CD4-positive, alpha-beta T cell treated with Interleukin-4 for 1 hour (primary cell): ENCODE measurements around the gene IL1R2.

Experiments
- DNase-seq, 2 donors: peaks; one replicate each; pipeline ENCODE4 v3.0.0-alpha.2; 2020 to 2022

The IL1R2 gene, protein sequence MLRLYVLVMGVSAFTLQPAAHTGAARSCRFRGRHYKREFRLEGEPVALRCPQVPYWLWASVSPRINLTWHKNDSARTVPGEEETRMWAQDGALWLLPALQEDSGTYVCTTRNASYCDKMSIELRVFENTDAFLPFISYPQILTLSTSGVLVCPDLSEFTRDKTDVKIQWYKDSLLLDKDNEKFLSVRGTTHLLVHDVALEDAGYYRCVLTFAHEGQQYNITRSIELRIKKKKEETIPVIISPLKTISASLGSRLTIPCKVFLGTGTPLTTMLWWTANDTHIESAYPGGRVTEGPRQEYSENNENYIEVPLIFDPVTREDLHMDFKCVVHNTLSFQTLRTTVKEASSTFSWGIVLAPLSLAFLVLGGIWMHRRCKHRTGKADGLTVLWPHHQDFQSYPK

DNA sequence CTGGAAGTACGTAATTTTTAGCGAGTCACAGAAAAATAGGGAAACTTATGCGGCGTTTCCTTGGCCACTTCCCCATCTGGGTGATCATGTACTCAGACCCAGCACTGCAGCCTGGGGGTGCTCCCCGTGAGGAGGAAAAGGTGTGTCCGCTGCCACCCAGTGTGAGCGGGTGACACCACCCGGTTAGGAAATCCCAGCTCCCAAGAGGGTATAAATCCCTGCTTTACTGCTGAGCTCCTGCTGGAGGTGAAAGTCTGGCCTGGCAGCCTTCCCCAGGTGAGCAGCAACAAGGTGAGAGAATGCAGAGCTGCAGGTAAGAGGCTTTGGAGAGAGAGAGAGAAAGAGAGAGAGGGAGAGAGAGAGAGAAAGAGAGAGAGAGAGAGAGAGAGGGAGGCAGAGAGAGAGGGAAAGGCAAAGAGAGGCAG, at the start of gene IL1R2:
TSS of gene IL1R2 (plus strand) at position 240 of the 425 bp plus-strand sequence. CDS start 16,616 bp downstream, outside the sequence.
- peak in 1 of 2 donors; percentile 69 for DNase-seq

DNA sequence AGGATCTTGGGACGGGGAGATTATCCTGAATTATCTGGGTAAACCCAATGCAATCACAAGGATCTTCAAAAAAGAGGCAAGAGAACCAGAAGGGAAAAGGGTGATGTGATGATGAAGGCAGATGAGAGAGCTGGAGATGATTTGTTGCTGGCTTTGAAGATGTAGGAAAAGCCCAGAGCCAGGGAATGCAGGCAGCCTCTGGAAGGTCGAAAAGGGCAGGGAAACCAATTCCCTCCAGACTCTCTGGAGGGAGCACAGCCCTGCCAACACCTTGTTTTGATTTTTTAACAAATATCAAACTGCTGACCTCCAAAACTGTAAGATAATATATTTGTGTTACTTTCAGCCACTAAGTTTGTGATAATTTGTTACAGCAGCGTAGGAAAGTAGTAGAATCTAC, 48.9 kb upstream of the IL1R2 start:
- DNase-seq = no peak

DNA sequence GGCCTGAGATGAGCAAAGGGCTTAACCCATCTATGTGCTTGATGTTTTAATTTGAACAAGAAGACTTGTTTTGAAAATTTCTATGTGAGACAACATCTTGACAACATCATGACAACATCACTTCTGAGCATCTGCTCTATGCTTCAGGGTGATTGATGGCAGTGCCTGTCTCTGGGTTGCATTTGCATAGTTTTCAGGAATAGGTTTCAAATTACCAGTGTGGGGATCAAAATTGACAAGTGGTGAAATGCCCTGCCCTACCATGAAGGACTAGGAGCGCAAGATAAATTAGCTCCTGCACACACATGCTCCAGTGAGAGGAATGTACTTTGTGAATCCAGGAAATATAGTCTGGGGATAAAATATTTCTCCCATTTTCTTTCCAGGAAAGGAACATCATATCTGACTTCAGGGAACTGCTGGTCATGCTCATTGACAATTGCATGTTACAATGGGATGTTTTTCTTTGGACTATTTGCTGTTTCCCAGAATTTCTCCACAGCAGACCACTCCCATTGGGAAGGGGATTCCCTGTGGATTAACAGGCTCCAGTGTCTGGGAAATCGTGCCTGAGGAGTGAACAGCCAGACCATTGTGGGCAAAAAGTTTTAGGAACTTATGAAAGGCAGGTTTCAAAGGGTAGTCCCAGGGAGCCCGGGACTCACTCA, 45.3 kb upstream of the IL1R2 start:
- no peak for DNase-seq

DNA sequence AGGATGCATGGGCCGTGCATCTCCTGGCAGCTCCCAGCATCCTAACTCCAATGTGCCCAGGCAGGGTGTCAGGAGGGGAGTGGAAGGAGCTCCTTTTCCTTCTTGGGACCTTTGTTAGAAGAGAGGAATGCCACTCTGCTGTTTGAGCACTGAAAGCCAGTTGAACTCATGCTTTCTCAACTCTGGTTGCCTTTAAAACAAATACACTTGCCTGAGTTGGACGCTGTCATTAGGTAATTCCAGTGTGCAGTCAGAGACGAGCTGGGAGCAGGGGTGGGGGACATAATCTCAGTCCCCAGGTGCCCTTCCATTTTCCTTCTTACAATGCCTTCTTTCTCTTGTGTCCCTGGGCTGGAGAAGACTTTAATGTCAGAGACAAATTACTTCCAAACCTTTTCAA, 44.4 kb upstream of the IL1R2 start:
- DNase-seq = no peak

DNA sequence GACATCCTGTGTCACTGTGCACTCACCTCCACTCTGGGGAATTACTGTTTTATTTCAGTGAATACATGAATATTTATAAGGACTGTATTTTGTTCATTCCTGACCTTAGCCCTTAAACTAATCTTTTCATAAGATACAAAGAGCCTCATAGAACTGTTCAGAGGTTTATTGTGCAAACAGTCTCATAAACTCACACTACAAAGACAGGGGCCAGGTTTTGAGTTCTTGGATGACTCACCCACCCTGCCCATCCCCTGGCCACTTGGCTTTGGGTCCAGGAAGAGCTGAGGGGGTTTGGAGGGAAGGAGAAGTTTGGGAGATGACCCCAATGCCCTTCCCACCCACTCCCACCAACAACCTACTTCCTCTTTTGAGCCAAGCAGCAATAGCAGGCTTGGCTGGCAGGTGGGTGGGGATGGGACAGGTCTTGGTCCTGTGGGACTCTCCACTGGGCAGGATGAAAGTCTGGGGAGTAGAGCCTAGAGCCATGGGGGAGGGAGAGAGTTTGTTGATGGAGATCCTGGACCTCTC, 43.1 kb upstream of the IL1R2 start:
- DNase-seq = no peak

DNA sequence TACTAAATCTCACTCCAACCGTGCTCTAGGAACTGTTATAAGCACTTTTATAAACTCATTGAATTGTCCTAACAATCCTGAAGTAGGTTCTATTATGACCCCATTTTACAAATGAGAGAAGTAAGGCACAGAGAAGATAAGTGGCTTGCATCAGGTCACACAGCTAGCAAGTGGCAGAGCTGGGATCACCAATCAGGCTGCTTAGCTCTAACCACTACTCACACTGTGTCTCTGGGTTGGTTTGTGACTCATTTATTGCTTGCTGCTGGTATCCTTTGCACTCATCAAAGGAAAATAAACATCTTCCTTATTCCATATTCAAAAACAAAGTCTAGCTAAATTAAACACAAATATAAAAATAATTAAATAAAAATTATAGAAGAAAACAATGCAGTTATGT, 42.5 kb upstream of the IL1R2 start:
- DNase-seq = no peak

DNA sequence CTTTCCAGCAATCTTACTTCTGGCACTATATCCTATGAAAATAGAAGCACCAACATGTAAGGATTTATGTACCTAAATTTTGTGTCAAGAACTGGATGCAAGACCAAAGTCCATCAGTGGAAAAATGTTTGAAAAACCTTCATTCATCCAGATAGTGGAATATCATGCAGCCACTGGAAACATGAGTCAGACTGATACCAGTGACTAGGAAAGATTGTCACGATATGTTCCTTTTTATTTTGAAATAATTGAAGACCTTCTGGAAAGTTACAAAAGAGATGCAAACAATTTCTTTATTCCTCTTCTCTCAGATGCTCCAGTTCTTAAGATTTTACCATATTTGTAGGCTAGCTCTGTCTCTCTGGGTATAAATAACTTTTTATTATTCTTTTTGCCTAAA, 40.5 kb upstream of the IL1R2 start:
- no peak for DNase-seq

DNA sequence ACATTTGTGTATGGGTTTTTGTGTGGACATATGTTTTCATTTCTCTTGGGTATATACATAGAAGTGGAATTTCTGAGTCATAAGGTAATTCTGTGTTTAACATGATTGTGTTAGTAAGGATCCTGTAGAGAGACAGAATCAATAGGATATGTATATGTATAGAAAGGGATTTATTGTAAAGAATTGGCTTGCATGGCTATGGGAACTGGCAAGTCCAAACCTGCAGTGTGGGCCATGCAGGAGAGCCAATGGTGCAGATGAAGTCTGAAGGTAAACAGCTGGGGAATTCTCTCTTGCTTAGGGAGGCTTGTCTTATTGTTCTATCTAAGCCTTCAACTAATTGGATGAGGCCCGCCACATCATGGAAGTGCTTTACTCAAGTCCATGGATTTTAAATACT, 39.2 kb upstream of the IL1R2 start:
- no peak for DNase-seq

DNA sequence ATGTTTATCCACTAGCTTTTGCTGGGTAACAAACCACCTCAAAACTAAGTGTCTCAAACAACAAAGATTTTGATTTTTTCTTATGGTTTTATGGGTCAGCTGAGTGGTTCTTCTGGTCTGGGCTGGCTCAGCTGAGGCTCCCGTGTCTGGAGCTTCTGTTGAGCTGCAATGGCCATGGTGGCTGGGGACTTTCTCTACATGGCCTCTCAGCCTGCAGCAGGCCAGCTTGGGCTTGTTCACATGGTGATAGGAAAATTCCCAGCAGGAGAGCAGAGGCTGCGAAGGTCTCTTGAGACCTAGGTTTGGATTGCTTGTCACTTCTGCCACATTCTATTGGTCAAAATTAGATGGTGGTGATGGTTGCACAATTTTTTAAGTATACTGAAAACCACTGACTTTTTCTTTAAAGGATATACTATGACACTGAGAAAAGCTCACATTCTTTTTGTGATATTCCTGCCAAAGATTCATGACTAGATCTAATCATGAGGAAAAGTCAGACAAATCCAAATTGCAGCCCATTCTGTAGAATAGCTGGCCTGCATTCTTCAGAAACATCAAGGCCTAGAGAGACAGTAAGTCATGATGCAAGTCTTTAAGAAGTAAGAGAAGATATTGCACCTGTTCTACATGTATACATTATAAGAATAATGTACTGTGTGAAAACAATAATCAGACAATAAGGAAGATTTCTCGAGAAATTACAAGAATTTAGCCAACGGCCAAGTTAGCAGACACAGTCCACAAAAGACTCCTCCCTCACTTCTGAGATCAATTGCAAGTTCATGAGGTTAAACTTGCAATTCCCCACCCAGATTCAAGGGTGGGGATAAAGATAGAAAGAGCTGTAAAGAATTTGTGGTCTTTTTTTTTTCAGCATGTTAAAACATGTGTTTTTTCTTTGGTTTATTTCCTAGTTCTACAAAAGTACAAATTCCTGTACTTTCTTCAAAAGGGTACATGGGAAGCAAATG, 35.0 kb upstream of the IL1R2 start:
- no peak for DNase-seq

DNA sequence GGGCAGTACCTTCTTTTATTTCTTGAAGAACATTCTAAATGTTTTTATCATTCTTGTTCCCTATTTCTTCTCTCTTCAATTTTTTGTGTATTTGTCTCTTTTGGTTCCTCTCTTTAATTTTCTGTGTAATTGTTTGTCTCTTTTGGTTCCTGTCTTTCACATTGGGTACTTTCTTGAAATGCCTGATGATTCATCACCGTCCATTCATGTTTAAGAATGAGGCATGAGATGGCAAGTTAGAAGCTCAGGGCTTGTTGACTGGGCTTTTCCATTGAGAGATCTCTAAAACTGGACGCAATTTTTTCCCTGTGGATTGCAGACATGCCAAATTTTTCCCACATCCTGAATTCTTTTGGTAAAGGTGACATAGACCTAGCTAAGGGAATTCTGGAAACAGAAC, 33.7 kb upstream of the IL1R2 start:
- DNase-seq = no peak

DNA sequence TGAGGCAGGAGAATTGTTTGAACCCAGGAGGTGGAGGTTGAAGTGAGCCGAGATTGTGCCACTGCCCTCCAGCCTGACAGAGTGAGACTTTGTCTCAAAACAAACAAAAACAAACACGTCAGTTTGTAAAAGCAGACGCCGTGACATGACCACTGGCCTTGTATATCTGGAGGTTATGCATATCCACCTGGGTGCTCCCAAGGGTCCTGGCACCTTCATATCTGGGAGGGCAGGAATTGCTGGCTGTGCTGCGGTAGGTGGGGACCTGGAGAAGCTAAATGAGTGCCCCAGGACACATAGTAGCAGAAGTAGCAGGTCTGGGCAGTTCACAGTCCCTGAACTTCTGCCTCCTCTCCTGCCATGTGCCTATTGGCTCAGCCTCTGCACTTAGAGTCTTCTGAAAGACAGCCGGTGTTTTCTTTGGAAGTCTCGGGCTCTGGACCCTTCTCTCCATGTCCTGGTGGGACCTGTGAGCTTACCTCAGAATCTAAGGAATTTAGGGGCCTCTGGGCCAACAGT, 30.9 kb upstream of the IL1R2 start:
- no peak for DNase-seq

DNA sequence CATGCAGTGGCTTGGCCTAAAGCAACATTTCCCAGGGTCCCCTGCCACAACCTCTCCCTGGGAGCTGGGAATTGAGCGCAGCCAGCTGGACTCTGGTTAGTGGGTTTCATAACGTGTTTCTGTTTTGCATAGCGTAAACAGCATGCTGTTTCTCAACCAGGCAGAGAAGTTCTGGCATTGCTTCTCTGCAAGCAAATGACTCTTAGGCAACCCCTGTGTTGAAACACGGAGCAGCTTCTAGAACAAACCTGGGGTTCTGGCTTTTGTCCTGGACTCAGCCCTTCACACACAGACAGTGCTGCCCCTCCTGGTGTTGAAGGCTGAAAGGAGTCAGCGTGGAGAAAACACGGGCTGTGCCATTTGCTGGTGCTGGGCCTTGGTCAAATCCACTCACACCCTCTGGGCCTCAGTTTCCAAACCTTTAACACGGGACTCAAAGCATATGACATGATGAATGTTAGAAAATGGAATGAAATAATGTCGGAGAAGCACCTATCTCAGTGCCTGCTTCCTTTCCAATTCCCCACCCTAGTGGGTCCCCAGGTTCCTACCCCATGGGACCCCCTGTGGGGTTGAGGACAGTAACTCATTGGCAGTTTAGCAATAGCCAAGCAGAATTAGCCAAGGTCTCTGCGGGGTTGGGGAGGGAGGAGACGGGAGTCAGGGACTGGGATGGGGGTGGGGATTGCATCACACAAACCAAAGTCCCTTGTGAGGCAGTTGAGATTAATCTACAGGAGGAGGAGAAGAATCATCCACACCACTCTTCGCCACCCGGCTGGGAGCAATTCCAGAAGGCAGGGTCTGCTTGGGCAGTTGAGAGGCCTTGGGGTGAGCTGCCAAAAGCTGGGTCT, 30.2 kb upstream of the IL1R2 start:
- peak in 1 of 2 donors; percentile 70 for DNase-seq

DNA sequence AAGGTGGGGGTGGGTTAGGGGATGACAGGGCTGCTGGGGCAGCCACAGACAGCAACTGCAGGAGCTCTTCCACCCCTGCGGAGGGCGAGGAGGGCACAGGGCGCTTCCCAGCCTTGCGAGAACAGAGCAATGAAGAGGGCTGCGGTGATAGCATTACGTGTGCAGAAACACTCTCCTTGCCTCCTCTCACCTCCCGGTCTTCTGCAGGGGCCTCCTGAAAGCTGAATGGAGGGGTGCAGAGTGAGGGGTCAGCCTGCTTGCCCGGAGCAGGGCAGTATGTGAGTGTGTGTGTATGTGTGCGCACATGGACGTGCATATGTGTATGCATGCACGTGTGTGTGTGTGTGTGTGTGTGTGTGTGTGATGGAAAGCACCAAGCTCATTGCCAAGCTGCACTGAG, 29.5 kb upstream of the IL1R2 start:
- no peak for DNase-seq

DNA sequence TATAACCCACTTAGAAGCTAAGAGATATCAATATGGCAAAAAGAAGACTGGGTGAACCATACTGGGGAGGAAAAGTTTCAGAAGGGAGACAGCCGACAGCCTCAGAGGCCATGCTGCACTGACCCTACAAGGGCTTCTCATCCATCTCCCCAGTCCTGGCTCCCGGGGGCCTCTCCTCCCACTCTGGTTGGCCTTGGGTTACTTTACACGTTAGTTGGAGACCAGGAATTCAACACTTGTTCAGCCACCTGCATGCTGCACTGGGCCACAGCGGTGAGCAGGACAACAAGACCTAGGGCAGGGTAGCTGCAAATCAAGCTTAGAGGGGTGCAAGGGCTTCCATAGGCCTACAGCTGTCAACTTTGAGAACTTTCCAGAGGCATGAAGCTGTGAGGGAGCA, 28.6 kb upstream of the IL1R2 start:
- no peak for DNase-seq

DNA sequence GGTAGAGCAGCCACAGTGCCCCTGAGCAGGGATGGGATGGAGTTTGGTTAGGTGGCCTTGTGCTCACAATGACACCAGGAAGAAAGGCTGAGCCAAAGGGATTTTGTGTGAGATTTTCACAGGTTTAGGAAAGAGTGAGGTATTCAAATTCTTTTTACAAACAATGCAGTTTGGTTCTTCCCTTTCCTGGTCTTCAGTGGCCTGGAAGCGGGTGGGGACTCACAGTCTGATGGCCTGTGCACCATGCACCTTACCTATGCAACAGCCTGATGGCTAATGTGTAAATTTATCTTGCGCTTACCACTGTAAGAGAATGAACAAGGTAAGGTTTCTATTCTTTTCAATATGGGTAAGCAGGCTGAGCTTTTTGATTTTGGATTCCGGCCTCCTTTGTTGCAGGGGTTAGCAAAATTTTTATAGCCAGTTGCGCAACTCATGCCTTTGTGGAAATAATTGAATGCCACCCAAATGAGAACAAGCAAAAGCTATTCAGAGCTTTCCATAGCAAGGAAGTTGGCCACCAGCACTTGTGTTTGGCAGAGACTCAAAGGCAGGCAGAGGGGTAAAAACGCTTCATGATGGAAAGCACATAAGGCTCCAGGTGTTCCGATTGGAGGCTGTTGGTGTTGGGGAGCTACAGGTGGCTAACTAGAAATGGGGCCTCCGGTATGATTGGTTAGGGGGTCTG, 23.8 kb upstream of the IL1R2 start:
- no peak for DNase-seq

DNA sequence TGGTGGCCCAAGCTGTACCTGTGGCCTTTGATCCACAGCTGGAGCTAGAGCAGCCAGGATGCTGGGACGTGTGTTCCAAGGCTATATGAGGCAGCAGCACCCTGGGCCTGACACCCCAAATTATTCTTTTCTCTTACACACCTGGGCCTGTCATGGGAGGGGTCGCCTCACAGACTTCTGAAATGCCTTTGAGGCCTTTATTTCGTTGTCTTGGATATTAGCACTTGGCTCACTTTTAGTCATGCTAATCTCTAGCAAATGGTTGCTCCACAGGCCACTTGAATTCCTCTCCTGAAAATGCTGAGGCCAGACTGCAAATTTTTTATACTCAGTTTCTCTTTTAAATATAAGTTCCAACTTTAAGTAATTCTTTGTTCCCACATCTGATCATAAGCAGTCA, 22.0 kb upstream of the IL1R2 start:
- DNase-seq = no peak

DNA sequence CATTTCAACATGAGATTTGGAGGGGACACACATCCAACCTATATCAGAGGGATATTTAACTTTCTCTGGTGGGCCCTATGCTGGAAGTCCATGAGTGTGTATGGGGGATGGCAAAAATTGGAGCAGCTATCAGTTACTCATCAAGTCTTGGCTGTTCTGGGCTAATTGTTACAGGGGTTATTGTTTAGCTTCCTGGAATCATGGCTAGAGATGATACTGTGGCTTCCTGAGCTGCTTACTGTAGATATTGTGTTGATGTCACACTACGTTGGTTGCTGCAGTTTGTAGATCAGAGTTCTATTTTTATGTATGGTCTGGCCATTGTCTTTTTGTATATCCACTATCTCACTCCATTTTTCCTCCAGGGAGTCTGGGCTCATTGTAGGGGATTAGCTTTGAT, 20.9 kb upstream of the IL1R2 start:
- no peak for DNase-seq

DNA sequence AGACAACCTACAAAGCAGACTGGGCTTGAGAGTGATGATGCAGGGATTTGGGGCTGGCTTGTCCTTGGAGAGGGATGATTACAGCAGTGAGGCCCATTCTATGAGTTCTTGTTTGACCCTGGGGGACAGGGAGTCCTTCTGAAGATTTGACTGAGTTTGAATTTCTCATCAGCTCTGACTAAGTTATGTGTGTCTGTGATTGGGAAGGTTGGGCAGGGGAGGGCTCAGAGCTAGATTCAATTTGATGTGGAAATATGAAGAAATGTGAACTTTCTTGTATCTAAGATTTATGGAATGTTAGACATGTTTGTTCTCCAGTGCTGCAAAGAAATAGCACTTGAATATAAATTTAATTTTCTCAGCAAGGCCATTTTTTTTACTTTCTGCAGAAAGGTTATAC, 19.9 kb upstream of the IL1R2 start:
- no peak for DNase-seq

DNA sequence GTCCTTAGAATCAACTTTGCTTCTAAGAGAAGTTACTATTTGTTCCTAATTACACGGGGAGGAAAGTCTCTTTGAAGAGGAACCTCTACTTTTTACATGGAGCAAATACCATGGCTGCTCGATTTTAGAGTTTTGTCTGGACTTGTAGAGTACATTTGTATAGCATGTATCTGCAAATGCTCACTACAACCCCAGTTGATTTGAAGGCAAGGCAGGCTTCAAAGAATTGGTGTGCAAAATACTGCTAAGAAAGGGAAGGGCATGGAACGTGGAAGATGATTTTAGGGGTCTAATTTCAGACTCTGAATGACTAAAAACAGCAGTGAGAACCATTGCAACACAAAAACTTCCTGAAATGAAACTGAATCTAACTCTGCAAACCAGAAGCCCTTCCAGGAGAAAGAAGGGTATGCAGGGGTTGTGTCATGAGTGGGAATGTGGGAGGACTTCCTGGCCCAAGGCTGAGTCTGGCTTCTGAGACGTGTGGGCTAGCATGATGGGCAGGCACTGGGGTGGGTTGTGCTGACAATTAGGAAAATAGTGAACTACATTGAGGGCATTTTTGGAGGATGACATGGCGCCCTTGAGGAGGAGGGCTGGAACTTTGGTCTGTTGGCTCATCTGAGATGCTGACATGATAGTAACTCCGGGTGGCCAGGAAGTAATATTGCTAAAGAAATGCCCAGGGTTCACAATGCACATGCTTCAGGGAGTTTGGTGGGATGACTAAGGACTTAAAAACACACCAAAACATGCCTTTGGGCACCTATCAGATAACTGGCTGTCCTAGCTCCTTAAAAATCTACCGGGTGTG, 18.9 kb upstream of the IL1R2 start:
- DNase-seq = no peak

DNA sequence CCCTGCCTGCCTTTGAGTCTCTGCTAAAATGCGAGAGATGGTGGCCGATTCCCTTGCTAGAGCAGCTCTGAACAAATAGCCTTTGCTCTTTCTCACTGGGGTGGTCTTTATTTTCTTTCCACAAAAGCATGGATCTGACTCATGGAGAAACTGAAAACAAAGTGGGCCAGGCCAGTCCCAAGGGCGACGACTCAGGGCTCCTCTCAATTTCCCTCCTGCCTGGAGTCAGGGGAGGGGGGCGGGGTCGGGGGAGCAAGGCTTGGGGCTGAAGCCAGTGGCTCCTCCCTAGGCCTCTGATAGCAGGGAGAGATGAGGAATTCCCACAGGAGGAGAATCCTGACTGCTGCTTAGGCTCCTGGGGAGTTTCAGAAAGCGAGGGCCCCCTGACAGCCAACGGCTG, 17.1 kb upstream of the IL1R2 start:
- no peak for DNase-seq
